ENCODE data around the gene DNASE2B.

DNA sequence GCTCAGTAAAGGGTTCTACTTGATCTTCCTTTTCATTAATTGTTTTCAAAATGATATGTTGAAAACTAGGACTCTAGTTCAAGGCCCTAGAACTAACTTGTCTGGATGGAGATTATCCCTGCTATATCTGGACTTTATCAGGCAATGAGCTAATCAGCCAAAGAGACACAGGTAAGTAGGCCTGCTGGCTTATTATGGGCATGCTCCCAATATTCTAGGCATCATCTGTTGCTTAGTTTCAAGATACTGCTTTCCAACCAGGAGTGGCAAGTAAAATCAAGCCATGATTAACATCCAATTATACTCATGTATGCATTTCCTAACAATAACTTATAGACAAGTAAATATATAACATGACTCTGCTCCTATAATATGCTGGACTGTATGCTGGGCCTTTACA is 4.2 kb downstream of the DNASE2B start:
- no peak for TF ChIP-seq CTCF (IDR thresholded peaks at IDR 0.05; ENCODE audit: extremely low read depth in 1 of 2, insufficient read depth in 1 of 2, low read depth in 1 of 2, low read length in 2 of 2)
- TF ChIP-seq EZH2 (IDR thresholded peaks at IDR 0.05; ENCODE audit: borderline replicate concordance, low read depth, low read length, severe bottlenecking), result no peak
- no peak for TF ChIP-seq FOS (IDR thresholded peaks at IDR 0.05; ENCODE audit: borderline replicate concordance, insufficient read depth, low read length)
- TF ChIP-seq POLR2AphosphoS5 (IDR thresholded peaks at IDR 0.05; ENCODE audit: insufficient read depth, low read depth, low read length), result no peak
- no peak for TF ChIP-seq MAX (IDR thresholded peaks at IDR 0.05; ENCODE audit: insufficient read depth, insufficient read length)
- TF ChIP-seq POLR2A (IDR thresholded peaks at IDR 0.05; ENCODE audit: low read depth, low read length), result no peak
- TF ChIP-seq JUN (IDR thresholded peaks at IDR 0.05; ENCODE audit: borderline replicate concordance, insufficient read depth, insufficient read length, low read depth), result no peak
- no peak for TF ChIP-seq GATA2 (IDR thresholded peaks at IDR 0.05; ENCODE audit: insufficient read depth, insufficient read length, low read depth, low read length)
